Progenitor cell of endocrine pancreas (in vitro differentiated cells): Measurements from ENCODE around the gene CX3CL1. TPM values are rescaled to one million over a fixed set of nuclear protein-coding genes. Genes with fewer than 3 reads are reported as not detected.

Source experiments
- DNase-seq: peaks from one replicate; pipeline ENCODE4 v3.0.0; 2021; ENCODE audit warnings: low spot score; ENCODE audit not compliant: unreplicated experiment
- H3K27ac Mint-ChIP-seq: 2 replicates; pipeline ENCODE4 v1.8.0; 2021; ENCODE audit warnings: mild to moderate bottlenecking, moderate library complexity, mixed read lengths
- H3K27me3 Mint-ChIP-seq: 2 replicates; pipeline ENCODE4 v1.8.0; 2021; ENCODE audit warnings: mixed read lengths
- H3K36me3 Mint-ChIP-seq: 2 replicates; pipeline ENCODE4 v1.8.0; 2022; ENCODE audit warnings: mixed read lengths; ENCODE audit not compliant: insufficient read depth
- H3K4me1 Mint-ChIP-seq: 2 replicates; pipeline ENCODE4 v1.8.0; 2021; ENCODE audit warnings: low read depth, mixed read lengths
- H3K4me3 Mint-ChIP-seq: 2 replicates; pipeline ENCODE4 v1.8.0; 2021; ENCODE audit warnings: low read depth, mild to moderate bottlenecking, moderate library complexity, mixed read lengths
- H3K9me3 Mint-ChIP-seq: 2 replicates; pipeline ENCODE4 v1.8.0; 2021; ENCODE audit warnings: low read depth, mixed read lengths
- total RNA-seq: library from RNA; stranded (reverse); gene quantifications from 2 replicates; pipeline ENCODE4 v1.2.1, GENCODE V29; 2021
- TF ChIP-seq, protein P1 (sequence below): fragments of 200-600 bp; sonication (generic); IDR thresholded peaks from one replicate; pipeline ENCODE4 v1.5.0; 2021; ENCODE audit warnings: antibody characterized with exemption, mild to moderate bottlenecking; ENCODE audit not compliant: unreplicated experiment

Gene CX3CL1
- total RNA-seq, 1 donor from 2014 or later: 0.74 TPM

DNA sequence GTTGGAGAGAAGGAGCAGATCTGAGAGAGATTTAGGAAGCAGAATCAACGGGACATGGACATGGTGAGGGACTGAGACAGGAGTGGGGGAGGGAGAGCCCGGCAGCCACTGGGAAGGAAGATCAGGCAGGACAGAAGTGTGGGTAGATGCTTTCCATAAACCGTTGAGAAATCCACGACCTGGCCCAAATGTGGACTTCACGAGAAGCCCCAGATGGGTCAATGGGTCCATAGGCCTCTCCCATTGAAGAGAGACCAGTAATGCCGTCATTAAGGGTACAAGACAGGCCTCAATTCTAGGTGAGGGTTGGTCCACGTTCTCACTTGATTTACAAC lies 14.2 kb upstream of the CX3CL1 start:
- Mint-ChIP-seq H3K9me3 (no peaks in the 10 kb centered on the region), H3K27me3 (peaks cover 4% of the 10 kb centered on the region), H3K36me3 (no peaks in the 10 kb centered on the region), H3K4me3 (no peak overlapping the region), H3K27ac (no peak overlapping the region), H3K4me1 (no peaks in the 10 kb centered on the region)
- no peak for DNase-seq
- TF ChIP-seq, protein P1, sequence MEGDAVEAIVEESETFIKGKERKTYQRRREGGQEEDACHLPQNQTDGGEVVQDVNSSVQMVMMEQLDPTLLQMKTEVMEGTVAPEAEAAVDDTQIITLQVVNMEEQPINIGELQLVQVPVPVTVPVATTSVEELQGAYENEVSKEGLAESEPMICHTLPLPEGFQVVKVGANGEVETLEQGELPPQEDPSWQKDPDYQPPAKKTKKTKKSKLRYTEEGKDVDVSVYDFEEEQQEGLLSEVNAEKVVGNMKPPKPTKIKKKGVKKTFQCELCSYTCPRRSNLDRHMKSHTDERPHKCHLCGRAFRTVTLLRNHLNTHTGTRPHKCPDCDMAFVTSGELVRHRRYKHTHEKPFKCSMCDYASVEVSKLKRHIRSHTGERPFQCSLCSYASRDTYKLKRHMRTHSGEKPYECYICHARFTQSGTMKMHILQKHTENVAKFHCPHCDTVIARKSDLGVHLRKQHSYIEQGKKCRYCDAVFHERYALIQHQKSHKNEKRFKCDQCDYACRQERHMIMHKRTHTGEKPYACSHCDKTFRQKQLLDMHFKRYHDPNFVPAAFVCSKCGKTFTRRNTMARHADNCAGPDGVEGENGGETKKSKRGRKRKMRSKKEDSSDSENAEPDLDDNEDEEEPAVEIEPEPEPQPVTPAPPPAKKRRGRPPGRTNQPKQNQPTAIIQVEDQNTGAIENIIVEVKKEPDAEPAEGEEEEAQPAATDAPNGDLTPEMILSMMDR: no peak

DNA sequence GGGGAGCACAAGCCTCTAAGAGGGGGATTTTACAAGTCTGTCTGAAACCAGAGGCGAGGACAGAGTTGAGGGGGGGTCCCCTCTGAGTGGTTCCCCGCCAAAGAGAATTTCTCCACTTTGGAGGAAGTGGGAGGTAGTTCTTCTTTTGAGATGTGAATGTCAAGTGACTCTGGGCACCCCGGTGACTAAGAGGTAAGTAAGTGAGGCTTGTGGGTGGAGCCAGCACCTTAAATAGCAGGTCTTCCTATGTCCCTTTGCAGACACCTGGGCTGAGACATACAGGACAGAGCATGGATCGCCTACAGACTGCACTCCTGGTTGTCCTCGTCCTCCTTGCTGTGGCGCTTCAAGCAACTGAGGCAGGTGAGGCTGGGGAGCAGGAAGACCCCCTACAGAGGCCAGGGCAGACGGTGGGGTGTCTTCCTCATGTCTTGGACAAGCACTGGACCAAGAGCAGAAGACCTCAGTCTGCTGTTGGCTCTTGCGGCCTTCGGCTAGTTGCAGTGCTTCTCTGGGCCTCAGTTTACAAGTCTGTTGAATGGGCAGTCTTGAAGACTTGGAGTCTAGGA lies 13.7 kb upstream of the CX3CL1 start, which contains the start of gene CCL22:
CCL22 (plus strand) TSS at position 257 of the 569 bp plus-strand sequence; CDS start at position 291, 34 bp downstream.
- TF ChIP-seq, protein P1: no peak
- Mint-ChIP-seq H3K36me3 (no peaks in the 10 kb centered on the region), H3K27ac (no peak within 1 kb of the TSS), H3K4me3 (no peak within 1 kb of the TSS), H3K9me3 (no peaks in the 10 kb centered on the region), H3K27me3 (peaks cover 4% of the 10 kb centered on the region), H3K4me1 (no peaks in the 10 kb centered on the region)
- DNase-seq: no peak

DNA sequence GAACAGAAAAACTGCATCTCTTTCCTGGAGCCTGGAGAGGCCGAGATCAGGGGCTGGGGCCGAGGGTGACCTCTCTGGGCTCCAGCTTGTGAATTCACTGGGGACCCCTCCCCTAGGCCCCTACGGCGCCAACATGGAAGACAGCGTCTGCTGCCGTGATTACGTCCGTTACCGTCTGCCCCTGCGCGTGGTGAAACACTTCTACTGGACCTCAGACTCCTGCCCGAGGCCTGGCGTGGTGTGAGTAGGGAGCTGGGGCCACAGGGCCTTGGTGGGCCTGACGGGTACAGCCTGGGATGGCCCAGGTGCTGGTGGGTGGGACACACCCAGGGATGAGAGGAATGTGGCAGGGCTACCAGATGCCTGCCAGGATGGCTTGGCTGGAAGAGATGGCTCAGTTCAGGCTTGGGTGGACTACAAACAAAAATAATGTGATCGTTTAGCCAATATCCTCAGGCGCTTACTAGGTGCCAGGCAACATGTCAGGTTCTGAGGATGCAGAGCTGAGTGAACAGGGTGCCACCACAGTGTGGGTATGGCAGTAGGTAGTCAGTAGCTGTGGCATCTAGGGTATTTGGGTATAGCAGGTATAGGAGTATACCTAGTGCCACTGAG lies 11.9 kb upstream of the CX3CL1 start:
- Mint-ChIP-seq H3K4me1 (peaks cover 2% of the 10 kb centered on the region), H3K9me3 (no peaks in the 10 kb centered on the region), H3K36me3 (no peaks in the 10 kb centered on the region), H3K4me3 (no peak overlapping the region), H3K27ac (no peak overlapping the region), H3K27me3 (peaks cover 7% of the 10 kb centered on the region)
- no peak for DNase-seq
- TF ChIP-seq, protein P1: no peak

DNA sequence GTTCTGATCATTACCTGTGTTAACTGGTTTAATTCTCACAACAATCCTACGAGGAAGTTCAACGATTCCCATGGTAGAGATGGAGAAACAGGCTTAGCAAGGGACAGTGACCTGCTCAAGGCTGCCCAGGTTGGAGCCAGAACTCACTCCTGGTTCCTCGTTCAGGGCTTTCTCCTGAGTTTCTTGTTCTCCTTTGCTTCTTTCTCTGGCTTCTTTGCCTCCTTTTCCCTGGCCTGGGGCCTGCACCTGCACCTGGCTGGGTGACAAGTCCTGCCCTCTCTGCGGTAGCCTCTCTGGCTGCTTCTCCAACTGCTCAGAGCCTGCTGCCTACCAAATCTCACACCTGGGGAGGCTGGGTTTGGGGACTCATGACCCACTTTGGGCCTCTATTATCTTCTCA lies 10.9 kb upstream of the CX3CL1 start:
- H3K9me3 Mint-ChIP-seq: no peaks in the 10 kb centered on the region
- peaks cover 2% of the 10 kb centered on the region for H3K4me1 Mint-ChIP-seq
- H3K4me3 Mint-ChIP-seq: no peak overlapping the region
- TF ChIP-seq, protein P1: no peak
- H3K27me3 Mint-ChIP-seq: peaks cover 9% of the 10 kb centered on the region
- H3K27ac Mint-ChIP-seq: no peak overlapping the region
- no peaks in the 10 kb centered on the region for H3K36me3 Mint-ChIP-seq
- DNase-seq: no peak

DNA sequence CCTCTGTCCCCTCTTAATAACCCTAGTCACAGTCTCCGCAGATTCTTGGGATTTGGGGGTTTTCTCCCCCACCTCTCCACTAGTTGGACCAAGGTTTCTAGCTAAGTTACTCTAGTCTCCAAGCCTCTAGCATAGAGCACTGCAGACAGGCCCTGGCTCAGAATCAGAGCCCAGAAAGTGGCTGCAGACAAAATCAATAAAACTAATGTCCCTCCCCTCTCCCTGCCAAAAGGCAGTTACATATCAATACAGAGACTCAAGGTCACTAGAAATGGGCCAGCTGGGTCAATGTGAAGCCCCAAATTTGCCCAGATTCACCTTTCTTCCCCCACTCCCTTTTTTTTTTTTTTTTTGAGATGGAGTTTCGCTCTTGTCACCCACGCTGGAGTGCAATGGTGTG lies 8.1 kb upstream of the CX3CL1 start:
- Mint-ChIP-seq H3K9me3 (no peaks in the 10 kb centered on the region), H3K36me3 (no peaks in the 10 kb centered on the region), H3K4me1 (peaks cover 2% of the 10 kb centered on the region), H3K4me3 (no peak overlapping the region), H3K27me3 (peaks cover 10% of the 10 kb centered on the region), H3K27ac (no peak overlapping the region)
- DNase-seq: no peak
- TF ChIP-seq, protein P1: no peak
